Right atrium auricular region (tissue), 2 donors: ENCODE results near the gene GSPT2. TPM values are rescaled to one million over a fixed set of nuclear protein-coding genes. Genes with fewer than 3 reads are reported as not detected.
"Not testable (repeated sequence)": the region's sequence is repeated elsewhere in the genome, so short reads cannot be mapped to it uniquely, and the experiment has no call there.

Experiments used
- DNase-seq: peaks from one replicate; pipeline ENCODE4 v3.0.0-alpha.2; 2019; ENCODE audit warnings: low spot score
- H3K27ac ChIP-seq, 2 donors: fragments of 200-600 bp; sonication (generic); 1 replicate in 1 of 2; 2 replicates in 1 of 2; pipeline ENCODE4 v1.5.1; 2016 to 2019
- H3K27me3 ChIP-seq, 2 donors: fragments of 200-600 bp; sonication (generic); one replicate each; pipeline versions ENCODE4 v1.5.1 to v1.6.0; 2017 to 2019
- H3K36me3 ChIP-seq: fragments of 200-600 bp; sonication (generic); one replicate; pipeline ENCODE4 v1.5.1; 2016
- H3K4me1 ChIP-seq, 2 donors: fragments of 200-600 bp; sonication (generic); one replicate each; pipeline versions ENCODE4 v1.5.1 to v1.6.0; 2017 to 2019
- H3K4me3 ChIP-seq, 2 donors: fragments of 200-600 bp; sonication (generic); 1 replicate in 1 of 2; 2 replicates in 1 of 2; pipeline ENCODE4 v1.5.1; 2017 to 2019; ENCODE audit warnings: mild to moderate bottlenecking in 1 of 2, moderate library complexity in 1 of 2
- H3K9me3 ChIP-seq, 2 donors: fragments of 200-600 bp; sonication (generic); one replicate each; pipeline ENCODE4 v1.5.1; 2019
- total RNA-seq, 2 donors: library from RNA; depleted of rRNA; stranded (reverse); fragments of >200 nt; gene quantifications; one replicate each; pipeline ENCODE4 v1.1.0, GENCODE V29; 2016
- TF ChIP-seq, protein P1 (sequence below), 2 donors: fragments of 200-600 bp; sonication (generic); IDR thresholded peaks; one replicate each; pipeline ENCODE4 v1.5.1; 2019; ENCODE audit warnings: antibody characterized with exemption in 2 of 2

GSPT2 gene
- total RNA-seq = 1 to 10 TPM; 5.9 to 6.7 TPM

DNA sequence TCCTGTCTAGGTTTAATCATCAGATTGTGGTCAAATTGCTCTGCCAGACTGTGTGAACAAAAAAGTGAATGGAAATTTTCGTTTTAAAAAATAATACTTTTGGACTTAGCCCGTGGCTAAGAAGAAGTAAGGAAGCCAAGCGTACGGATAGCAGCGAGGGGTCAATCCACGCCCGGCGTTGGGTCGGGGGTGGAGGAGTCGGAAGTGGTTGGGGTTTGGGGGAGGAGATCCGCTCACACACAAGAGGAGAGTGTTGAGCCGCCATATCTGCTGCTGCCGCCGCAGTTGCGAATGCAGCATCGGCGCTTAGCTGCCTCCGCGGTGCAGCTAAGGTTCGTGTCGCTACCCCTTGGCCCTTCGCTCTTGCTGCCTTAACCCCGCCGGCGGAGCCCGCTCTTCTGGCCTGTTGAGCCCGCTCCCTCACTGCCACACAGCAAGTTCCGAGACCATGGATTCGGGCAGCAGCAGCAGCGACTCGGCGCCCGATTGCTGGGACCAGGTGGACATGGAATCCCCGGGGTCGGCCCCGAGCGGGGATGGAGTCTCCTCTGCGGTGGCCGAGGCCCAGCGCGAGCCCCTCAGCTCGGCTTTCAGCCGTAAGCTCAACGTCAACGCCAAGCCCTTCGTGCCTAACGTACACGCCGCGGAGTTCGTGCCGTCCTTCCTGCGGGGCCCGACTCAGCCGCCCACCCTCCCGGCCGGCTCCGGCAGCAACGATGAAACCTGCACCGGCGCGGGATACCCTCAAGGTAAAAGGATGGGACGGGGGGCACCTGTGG, at the start of gene GSPT2:
GSPT2 (plus strand) TSS at position 264 of the 779 bp plus-strand sequence; CDS start at position 449, 185 bp downstream.
- Histone ChIP-seq H3K27ac (peak within 1 kb of the TSS; percentile 65 to 76), H3K9me3 (no peaks in the 10 kb centered on the region), H3K27me3 (no peaks in the 10 kb centered on the region), H3K36me3 (no peaks in the 10 kb centered on the region), H3K4me3 (peak within 1 kb of the TSS; percentile 58 to 63), H3K4me1 (no peaks in the 10 kb centered on the region)
- TF ChIP-seq, protein P1, sequence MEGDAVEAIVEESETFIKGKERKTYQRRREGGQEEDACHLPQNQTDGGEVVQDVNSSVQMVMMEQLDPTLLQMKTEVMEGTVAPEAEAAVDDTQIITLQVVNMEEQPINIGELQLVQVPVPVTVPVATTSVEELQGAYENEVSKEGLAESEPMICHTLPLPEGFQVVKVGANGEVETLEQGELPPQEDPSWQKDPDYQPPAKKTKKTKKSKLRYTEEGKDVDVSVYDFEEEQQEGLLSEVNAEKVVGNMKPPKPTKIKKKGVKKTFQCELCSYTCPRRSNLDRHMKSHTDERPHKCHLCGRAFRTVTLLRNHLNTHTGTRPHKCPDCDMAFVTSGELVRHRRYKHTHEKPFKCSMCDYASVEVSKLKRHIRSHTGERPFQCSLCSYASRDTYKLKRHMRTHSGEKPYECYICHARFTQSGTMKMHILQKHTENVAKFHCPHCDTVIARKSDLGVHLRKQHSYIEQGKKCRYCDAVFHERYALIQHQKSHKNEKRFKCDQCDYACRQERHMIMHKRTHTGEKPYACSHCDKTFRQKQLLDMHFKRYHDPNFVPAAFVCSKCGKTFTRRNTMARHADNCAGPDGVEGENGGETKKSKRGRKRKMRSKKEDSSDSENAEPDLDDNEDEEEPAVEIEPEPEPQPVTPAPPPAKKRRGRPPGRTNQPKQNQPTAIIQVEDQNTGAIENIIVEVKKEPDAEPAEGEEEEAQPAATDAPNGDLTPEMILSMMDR (IDR thresholded peaks at IDR 0.05) = no peak
- peak; percentile 59 for DNase-seq

DNA sequence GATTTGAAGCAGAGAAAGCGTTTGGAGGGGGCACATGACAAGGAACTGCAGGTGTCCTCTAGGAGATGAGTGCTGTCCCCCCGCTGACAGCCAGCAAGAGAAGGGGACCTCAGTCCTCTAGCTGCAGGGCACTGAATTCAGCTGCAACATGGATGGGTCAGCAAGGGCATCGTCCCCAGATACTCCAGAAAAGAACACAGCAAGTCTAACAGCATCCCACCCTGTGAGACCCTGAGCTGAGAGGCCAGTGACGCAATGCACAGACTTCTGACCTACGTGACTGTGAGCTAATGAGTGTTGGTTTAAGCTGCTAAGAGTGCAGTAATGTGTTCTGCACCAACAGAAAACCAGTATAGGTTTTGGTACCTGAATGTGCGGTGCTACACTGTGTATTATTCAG, 49.0 kb upstream of the GSPT2 start:
- H3K27me3 ChIP-seq = no peaks in the 10 kb centered on the region
- H3K4me1 ChIP-seq = no peaks in the 10 kb centered on the region
- H3K36me3 ChIP-seq = no peaks in the 10 kb centered on the region
- H3K27ac ChIP-seq = no peak overlapping the region
- TF ChIP-seq, protein P1 (IDR thresholded peaks at IDR 0.05) = no peak
- DNase-seq = peak; percentile 52
- H3K9me3 ChIP-seq = no peaks in the 10 kb centered on the region
- no peak overlapping the region for H3K4me3 ChIP-seq

DNA sequence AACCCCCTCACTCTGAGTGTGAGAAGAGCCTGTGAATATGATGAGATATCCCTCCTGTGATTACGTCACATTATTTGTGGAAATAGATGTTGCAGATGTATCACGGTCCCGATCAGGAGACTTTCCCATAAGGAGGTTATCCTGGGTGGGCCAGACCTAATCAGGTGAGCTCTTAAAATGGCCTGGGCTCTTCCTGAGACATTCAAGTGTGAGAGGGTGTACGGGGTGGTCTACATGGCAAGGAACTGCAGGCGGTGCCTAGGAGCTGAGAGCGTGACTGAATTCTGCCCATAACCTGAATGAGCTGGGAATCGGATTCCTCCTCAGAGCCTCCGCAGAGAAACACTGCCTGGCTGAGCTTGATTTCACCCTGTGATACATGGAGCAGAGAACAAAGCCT, 45.8 kb upstream of the GSPT2 start:
- Histone ChIP-seq H3K36me3 (no peaks in the 10 kb centered on the region), H3K4me1 (no peaks in the 10 kb centered on the region), H3K4me3 (no peak overlapping the region), H3K27me3 (no peaks in the 10 kb centered on the region), H3K27ac (no peak overlapping the region), H3K9me3 (no peaks in the 10 kb centered on the region)
- no peak for DNase-seq
- TF ChIP-seq, protein P1 (IDR thresholded peaks at IDR 0.05) = no peak

DNA sequence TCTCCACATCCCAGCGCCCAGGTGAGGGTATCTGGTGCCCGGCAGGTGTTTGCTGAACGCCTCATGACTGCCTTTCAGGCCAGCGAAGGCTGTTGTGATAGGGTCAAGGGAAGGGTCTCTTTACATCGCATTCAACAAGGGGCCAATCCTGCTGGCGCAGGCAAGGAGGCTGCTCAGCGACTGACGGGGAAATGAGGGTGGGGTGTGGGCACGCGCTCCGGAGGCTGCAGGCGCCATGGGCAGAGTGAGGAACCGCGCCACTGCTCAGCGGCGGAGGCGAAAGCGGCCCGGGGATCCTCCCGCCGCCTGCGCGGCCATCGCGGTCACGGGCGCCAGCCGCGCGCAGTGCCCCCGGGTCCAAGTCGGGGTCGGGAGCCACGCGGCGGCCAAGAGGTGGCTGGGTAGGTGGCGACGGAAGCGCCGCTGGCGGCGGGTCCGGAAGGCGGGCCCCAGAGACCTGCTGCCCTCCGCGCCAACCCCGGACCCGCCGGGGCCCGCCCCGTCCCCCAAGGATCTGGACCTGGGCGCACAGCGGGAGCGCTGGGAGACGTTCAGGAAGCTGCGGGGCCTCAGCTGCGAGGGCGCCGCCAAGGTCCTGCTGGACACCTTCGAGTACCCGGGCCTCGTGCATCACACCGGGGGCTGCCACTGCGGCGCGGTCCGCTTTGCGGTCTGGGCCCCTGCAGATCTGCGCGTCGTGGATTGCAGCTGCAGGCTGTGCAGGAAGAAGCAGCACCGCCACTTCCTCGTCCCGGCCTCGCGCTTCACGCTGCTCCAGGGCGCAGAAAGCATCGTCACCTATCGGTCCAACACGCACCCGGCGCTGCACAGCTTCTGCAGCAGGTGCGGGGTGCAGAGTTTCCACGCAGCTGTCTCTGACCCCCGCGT, 32.7 kb upstream of the GSPT2 start, which contains the start of gene CENPVL1:
CENPVL1 (plus strand) TSS at position 236 of the 888 bp plus-strand sequence; CDS start at position 236, 0 bp downstream.
- H3K27ac ChIP-seq, H3K4me1 ChIP-seq, H3K36me3 ChIP-seq, DNase-seq, H3K9me3 ChIP-seq, H3K27me3 ChIP-seq, H3K4me3 ChIP-seq: not testable (repeated sequence)

DNA sequence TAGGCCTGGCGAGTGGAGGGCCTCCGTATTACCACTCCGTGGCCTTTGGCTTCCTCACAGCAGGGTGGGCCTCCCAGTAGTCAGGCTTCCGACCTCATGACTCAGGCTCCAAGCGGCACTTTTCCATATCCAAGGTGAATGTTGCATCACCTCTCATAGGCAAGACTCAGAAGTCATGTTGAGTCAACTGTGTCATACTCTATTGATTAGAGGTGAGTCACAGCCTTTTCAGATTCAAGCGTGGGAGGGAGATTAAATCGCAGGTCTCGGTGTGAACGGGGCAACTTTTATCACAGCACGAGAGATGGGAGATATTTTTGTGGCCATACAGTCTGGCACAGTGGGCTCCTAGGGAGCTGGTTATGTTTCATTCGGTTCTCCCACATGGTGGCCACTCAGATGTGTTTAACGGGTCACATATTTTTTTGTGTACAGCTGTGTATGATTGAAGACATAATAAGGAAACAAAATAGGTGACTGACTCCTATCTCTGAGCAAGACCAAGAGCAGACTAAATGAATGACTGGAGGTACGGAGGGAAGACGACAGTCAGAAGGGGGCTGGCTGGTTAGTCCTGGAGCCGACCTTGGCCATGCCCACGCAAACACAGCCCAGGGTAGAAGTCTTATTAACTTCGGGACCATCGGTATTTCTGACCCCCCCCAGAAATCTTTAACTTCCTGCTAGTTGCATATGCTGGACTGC, 30.1 kb upstream of the GSPT2 start:
- not testable (repeated sequence) for H3K36me3 ChIP-seq, H3K27me3 ChIP-seq, H3K4me3 ChIP-seq, H3K27ac ChIP-seq, DNase-seq, H3K4me1 ChIP-seq, H3K9me3 ChIP-seq

DNA sequence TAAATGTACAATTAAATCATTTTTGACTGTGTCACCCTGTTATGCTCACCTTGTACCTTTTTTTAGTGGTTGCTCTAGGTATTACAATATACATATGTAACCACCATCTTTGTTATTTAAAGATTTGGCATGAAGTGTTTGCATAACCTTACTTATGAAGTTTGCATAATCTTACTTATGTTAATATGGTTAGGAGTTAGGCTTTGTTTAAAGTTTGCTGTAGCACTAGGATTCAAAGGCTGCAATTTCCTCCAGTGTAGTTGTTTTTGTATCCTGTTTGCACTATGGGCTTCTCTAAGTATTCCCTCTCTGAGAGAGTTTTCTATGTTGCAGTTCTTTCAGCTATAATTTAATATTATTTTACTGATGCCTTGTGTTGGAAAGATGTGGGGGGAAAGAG, 15.0 kb upstream of the GSPT2 start:
- TF ChIP-seq, protein P1 (IDR thresholded peaks at IDR 0.05) = peak in 1 of 2 donors; percentile 19
- Histone ChIP-seq H3K4me3 (no peak overlapping the region), H3K27ac (no peak overlapping the region), H3K27me3 (no peaks in the 10 kb centered on the region), H3K4me1 (no peaks in the 10 kb centered on the region), H3K36me3 (no peaks in the 10 kb centered on the region), H3K9me3 (no peaks in the 10 kb centered on the region)
- no peak for DNase-seq
